Tibial nerve (tissue), 4 donors: ENCODE results near the gene TTC39C. TPM values are rescaled to one million over a fixed set of nuclear protein-coding genes. Genes with fewer than 3 reads are reported as not detected.

ENCODE experiments used
- DNase-seq, 2 donors: peaks; one replicate each; pipeline ENCODE4 v3.0.0-alpha.2; 2019; ENCODE audit warnings: low spot score in 2 of 2
- H3K27ac ChIP-seq, 4 donors: fragments of 200-600 bp; sonication (generic) in 3 of 4; one replicate each; pipeline ENCODE4 v1.5.1; 2017 to 2019; ENCODE audit warnings: mild to moderate bottlenecking in 1 of 4
- H3K27me3 ChIP-seq, 2 donors: fragments of 200-600 bp; sonication (generic) in 1 of 2; one replicate each; pipeline versions ENCODE4 v1.5.1 to v1.6.0; 2017 to 2019
- H3K36me3 ChIP-seq, 3 donors: fragments of 200-600 bp; sonication (generic); one replicate each; pipeline ENCODE4 v1.5.1; 2018 to 2019
- H3K4me1 ChIP-seq, 4 donors: fragments of 200-600 bp; sonication (generic) in 3 of 4; one replicate each; pipeline ENCODE4 v1.5.1; 2017 to 2019
- H3K4me3 ChIP-seq, 4 donors: fragments of 200-600 bp; sonication (generic) in 3 of 4; one replicate each; pipeline ENCODE4 v1.5.1; 2017 to 2019; ENCODE audit warnings: mild to moderate bottlenecking in 1 of 4, moderate library complexity in 1 of 4
- H3K9me3 ChIP-seq, 4 donors: fragments of 200-600 bp; sonication (generic) in 3 of 4; one replicate each; pipeline ENCODE4 v1.5.1; 2017 to 2019
- CTCF ChIP-seq, 5 experiments: fragments of 200-600 bp in 3 of 5; fragments of 450-650 bp in 2 of 5; sonication (generic) in 3 of 5; IDR thresholded peaks; one replicate each; pipeline ENCODE4 v1.5.1; 2016 to 2019; ENCODE audit warnings: antibody characterized with exemption in 5 of 5, mild to moderate bottlenecking in 3 of 5, moderate library complexity in 2 of 5
- EP300 ChIP-seq, 2 donors: sonication (generic); formaldehyde crosslinking; IDR thresholded peaks; one replicate each; pipeline ENCODE4 v1.6.1; 2017; ENCODE audit warnings: antibody characterized with exemption in 2 of 2, mild to moderate bottlenecking in 1 of 2
- POLR2A ChIP-seq, 2 donors: fragments of 450-650 bp; IDR thresholded peaks; one replicate each; pipeline ENCODE4 v1.6.1; 2017; ENCODE audit warnings: antibody characterized with exemption in 2 of 2, mild to moderate bottlenecking in 2 of 2, moderate library complexity in 2 of 2
- WGBS, 2 donors: methylation state at CpG; one replicate each; pipeline ENCODE4 v1.1.5; 2018; 5-methylcytosine and 5-hydroxymethylcytosine counted together
- total RNA-seq, 4 donors: library from RNA; depleted of rRNA; stranded (reverse); fragments of >200 nt; gene quantifications; one replicate each; pipeline ENCODE4 v1.1.0, GENCODE V29; 2016

Gene TTC39C
- total RNA-seq, 4 donors from 2014 or later: 22.6 to 35.1 (median 29.3) TPM

GRCh38 chr18:24011123-24011917, 3.2 kb upstream of the TTC39C start:
- DNase-seq: no peak
- H3K4me3 ChIP-seq: no peak overlapping the region
- no peaks in the 10 kb centered on the region for H3K27me3 ChIP-seq
- H3K4me1 ChIP-seq: peaks cover 0 to 20% (median 3%) of the 10 kb centered on the region in 4 donors
- H3K27ac ChIP-seq: no peak overlapping the region
- H3K9me3 ChIP-seq: no peaks in the 10 kb centered on the region
- TF ChIP-seq POLR2A (IDR thresholded peaks at IDR 0.05) (no peak), CTCF (IDR thresholded peaks at IDR 0.05) (no peak), EP300 (IDR thresholded peaks at IDR 0.05) (no peak)
- H3K36me3 ChIP-seq: no peaks in the 10 kb centered on the region
- WGBS, 2 donors: 76 to 79% methylated on average over 5 of the region's 5 CpGs

DNA sequence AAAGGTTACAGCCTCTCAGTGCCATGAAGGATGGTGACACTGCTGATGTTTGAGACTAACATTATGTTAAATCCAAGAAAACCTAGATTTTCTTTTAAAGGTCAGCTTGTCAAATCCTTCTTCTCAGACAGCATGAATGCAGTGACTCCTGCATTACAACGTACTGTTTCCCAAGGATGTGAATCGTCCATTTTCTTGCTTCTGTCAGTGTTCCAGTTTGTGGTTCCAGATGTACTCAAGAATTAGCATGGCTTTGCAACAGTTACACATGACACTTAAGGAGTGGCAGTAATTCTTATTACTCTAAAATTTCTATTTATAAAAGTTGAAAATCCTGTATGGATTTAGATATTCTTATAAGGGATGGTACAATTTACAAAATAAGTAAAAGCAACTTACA, 1.5 kb upstream of the TTC39C start:
- H3K9me3 ChIP-seq: no peaks in the 10 kb centered on the region
- H3K4me1 ChIP-seq: peaks cover 0 to 30% (median 3%) of the 10 kb centered on the region in 4 donors
- no peaks in the 10 kb centered on the region for H3K36me3 ChIP-seq
- no peak for DNase-seq
- no peaks in the 10 kb centered on the region for H3K27me3 ChIP-seq
- no peak overlapping the region for H3K4me3 ChIP-seq
- WGBS, 2 donors: 45 to 51% methylated on average over 2 of the region's 2 CpGs
- TF ChIP-seq POLR2A (IDR thresholded peaks at IDR 0.05) (no peak), EP300 (IDR thresholded peaks at IDR 0.05) (no peak), CTCF (IDR thresholded peaks at IDR 0.05) (no peak)
- H3K27ac ChIP-seq: no peak overlapping the region

- no peaks in the 10 kb centered on the region for H3K36me3 ChIP-seq
- peaks cover 0 to 33% (median 5%) of the 10 kb centered on the region in 4 donors for H3K4me1 ChIP-seq
- peak overlapping the region; percentile 80 to 95 (median 92) for H3K27ac ChIP-seq
- H3K4me3 ChIP-seq: peak overlapping the region; percentile 91 to 94 (median 92)
- WGBS, 2 donors: 0 to 1% methylated on average over 33 to 39 of the region's 50 CpGs
- peak; percentile 20 to 21 for DNase-seq
- H3K27me3 ChIP-seq: no peaks in the 10 kb centered on the region
- H3K9me3 ChIP-seq: no peaks in the 10 kb centered on the region
- TF ChIP-seq CTCF (IDR thresholded peaks at IDR 0.05): no peak
- TF ChIP-seq EP300 (IDR thresholded peaks at IDR 0.05): peak in 1 of 2 donors; percentile 55
- peak in 1 of 2 donors; percentile 18 for TF ChIP-seq POLR2A (IDR thresholded peaks at IDR 0.05)
Measured at GRCh38 chr18:24014986-24015638, 558 bp downstream of the TTC39C start.

DNA sequence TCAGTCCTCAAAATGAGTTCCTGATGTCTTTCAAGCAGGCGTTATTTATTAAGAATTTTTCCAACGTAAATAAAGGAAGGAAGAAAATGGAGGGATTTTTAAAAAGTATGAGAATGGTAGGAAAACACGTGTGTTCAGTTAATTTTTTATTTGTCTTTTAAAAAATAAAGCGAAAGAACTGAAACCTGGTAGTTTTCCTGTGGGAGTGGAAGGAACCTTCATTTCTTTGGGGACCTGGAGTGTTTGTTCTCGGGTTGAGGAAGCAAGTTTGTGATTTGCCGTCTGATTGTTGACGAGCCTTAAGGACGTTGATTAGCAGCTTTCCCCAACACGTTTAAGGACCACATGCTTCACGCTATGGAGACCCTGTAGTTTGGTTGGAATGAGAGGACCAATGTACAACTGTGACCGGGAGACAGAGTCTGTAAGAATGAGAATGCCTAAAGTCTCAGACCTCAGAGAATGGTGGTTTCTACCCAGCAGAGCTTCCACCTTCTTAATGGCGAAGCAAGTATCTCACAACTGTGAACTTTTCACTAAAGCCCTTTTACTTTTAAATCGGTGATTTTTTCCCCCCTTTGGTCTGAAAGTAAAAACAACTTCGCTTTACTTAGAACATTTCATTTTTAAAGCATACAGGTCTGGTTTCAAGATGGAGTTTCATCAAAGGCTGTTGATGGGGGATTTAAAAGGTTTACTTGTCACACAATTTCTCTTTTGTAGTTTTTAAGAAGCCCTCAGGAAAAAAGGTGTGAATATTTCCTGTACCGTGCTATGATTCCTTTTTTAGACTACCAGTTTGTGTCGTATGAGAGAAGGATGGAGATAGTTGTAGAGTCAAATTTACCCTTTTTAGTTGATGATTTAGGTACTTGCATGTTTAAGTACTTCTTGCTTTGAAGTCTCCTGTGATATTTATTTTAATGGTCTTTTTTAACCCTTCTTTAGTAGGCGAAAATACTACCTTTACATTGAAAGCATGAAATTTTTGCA, 1.4 kb downstream of the TTC39C start:
- Histone ChIP-seq H3K36me3 (no peaks in the 10 kb centered on the region), H3K4me1 (peaks cover 0 to 33% (median 5%) of the 10 kb centered on the region in 4 donors), H3K27ac (peak overlapping the region in 3 of 4 donors; percentile 90 to 95 (median 95)), H3K27me3 (no peaks in the 10 kb centered on the region), H3K9me3 (no peaks in the 10 kb centered on the region), H3K4me3 (peak overlapping the region; percentile 91 to 94 (median 92))
- DNase-seq: no peak
- no peak for TF ChIP-seq POLR2A (IDR thresholded peaks at IDR 0.05)
- no peak for TF ChIP-seq CTCF (IDR thresholded peaks at IDR 0.05)
- no peak for TF ChIP-seq EP300 (IDR thresholded peaks at IDR 0.05)
- WGBS, 2 donors: 37 to 38% methylated on average over 17 of the region's 17 CpGs
